HUES64 (cell line): Measurements from ENCODE around the gene CSNK1A1L. TPM values are rescaled to one million over a fixed set of nuclear protein-coding genes. Genes with fewer than 3 reads are reported as not detected.
A peak's percentile ranks its signal among the peaks of the same experiment; 100 is the strongest.

ENCODE experiments used
- H3K27ac ChIP-seq: 2 replicates; pipeline ENCODE4 v1.7.0; 2013; ENCODE audit warnings: low read depth, low read length, inconsistent platforms
- H3K27me3 ChIP-seq: 2 replicates; pipeline ENCODE4 v1.6.1; 2013; ENCODE audit warnings: mild to moderate bottlenecking, low read length; ENCODE audit not compliant: insufficient read depth
- H3K36me3 ChIP-seq: 2 replicates; pipeline ENCODE4 v1.6.1; 2013; ENCODE audit warnings: mild to moderate bottlenecking, low read length; ENCODE audit not compliant: insufficient read depth
- H3K4me1 ChIP-seq: 2 replicates; pipeline ENCODE4 v1.6.1; 2013; ENCODE audit warnings: mild to moderate bottlenecking, low read length, moderate library complexity; ENCODE audit not compliant: insufficient read depth
- H3K4me3 ChIP-seq: 2 replicates; pipeline ENCODE4 v1.5.1; 2013; ENCODE audit warnings: mild to moderate bottlenecking, low read length, moderate library complexity
- H3K9ac ChIP-seq: 2 replicates; pipeline ENCODE4 v1.6.1; 2013; ENCODE audit warnings: mild to moderate bottlenecking, low read depth, low read length
- H3K9me3 ChIP-seq: 2 replicates; pipeline ENCODE4 v1.6.1; 2013; ENCODE audit warnings: low read depth, low read length; ENCODE audit not compliant: insufficient read depth
- WGBS: fragments of 150-250, 120-280 bp; methylation state at CpG from one replicate; pipeline ENCODE4 v1.1.7; 2013; ENCODE audit warnings: missing lambda C conversion rate; 5-methylcytosine and 5-hydroxymethylcytosine counted together
- polyA plus RNA-seq, 2 experiments: library from polyadenylated mRNA; stranded (reverse); fragments of 50-300 nt; gene quantifications; one replicate each; pipeline ENCODE4 v1.2.3, GENCODE V29; 2013

Gene CSNK1A1L
- not detected for polyA plus RNA-seq (2013, experiment 1 of 2)
- polyA plus RNA-seq (2013, experiment 2 of 2) = not detected

GRCh38 chr13:37105251-37105714, at the start of gene CSNK1A1L:
TSS of gene CSNK1A1L (minus strand) at chr13:37105664. CDS start at chr13:37105256, 408 bp downstream.
- 97% methylated on average over 26 of the region's 26 CpGs for WGBS
- peaks cover 27% of the 10 kb centered on the region for H3K4me1 ChIP-seq
- H3K36me3 ChIP-seq = no peaks in the 10 kb centered on the region
- H3K27ac ChIP-seq = peak within 1 kb of the TSS; percentile 23; the same call in 1 of the 2 replicates
- no peak within 1 kb of the TSS for H3K9ac ChIP-seq
- H3K9me3 ChIP-seq = no peaks in the 10 kb centered on the region
- H3K4me3 ChIP-seq = no peak within 1 kb of the TSS
- H3K27me3 ChIP-seq = no peaks in the 10 kb centered on the region

DNA sequence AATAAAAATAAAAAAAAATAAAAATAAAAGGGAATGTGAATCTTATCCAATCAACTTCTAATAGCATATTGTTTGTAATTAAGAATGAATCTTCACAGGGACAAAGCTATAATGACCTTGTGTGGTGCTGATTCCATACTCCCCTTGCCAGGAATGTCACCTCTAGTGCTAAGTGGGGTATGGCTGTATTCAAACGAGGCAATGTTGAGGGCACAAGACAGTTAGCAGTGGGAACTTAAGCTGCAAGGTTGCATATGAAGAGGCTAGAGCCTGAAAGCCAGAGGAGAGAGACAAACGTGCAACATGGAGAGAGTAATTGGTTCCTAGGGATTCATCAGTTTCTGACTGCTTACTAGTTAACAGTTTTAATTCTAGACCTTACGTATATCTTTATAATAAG, 43.9 kb upstream of the CSNK1A1L start:
- H3K9me3 ChIP-seq = no peaks in the 10 kb centered on the region
- no peaks in the 10 kb centered on the region for H3K4me1 ChIP-seq
- H3K4me3 ChIP-seq = no peak overlapping the region
- H3K9ac ChIP-seq = no peak overlapping the region
- H3K27me3 ChIP-seq = no peaks in the 10 kb centered on the region
- H3K36me3 ChIP-seq = no peaks in the 10 kb centered on the region
- 35% methylated on average over 2 of the region's 3 CpGs for WGBS
- H3K27ac ChIP-seq = no peak overlapping the region

DNA sequence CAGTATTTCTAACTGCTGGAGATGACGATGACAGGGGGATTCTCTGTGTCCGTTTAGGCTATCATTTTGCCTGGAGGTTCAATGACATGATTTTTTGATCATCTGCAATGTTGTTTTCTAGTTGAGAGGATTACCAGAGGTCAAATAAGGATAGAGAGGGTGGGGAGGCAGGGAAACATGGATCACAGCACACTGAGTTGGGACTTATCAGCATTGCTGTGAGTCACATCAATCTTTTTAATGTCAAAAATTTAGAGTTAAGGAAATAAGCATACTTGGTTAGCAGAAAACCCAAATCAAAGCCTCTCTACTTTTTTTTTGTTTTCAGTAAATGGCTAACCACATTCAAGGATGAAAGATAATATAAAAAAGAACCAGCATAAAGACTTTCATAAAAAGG, 43.0 kb upstream of the CSNK1A1L start:
- Histone ChIP-seq H3K9ac (no peak overlapping the region), H3K27me3 (no peaks in the 10 kb centered on the region), H3K27ac (no peak overlapping the region), H3K36me3 (no peaks in the 10 kb centered on the region), H3K4me3 (no peak overlapping the region), H3K4me1 (no peaks in the 10 kb centered on the region), H3K9me3 (no peaks in the 10 kb centered on the region)
- 91% methylated on average over 2 of the region's 2 CpGs for WGBS

DNA sequence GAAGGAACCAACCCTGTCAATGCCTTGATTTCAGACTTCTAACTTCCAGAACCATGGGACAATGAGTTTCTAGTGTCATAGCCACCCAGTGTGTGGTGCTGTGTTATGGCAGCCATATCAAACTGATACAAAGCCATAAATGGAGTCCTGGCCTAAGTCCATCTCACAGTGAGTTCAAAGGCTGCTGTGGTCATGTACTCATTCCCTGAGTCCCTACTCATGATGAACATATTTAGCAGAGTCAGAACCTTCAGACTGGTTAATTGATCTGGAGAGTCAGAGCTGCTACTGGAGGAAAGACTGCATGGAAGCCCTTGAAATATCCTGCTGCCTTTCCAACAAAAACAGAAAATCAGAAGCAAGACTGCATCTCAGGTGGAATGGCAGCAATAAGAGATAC, 39.2 kb upstream of the CSNK1A1L start:
- Histone ChIP-seq H3K27me3 (no peaks in the 10 kb centered on the region), H3K36me3 (no peaks in the 10 kb centered on the region), H3K27ac (no peak overlapping the region), H3K4me1 (no peaks in the 10 kb centered on the region), H3K4me3 (no peak overlapping the region), H3K9me3 (no peaks in the 10 kb centered on the region), H3K9ac (no peak overlapping the region)

GRCh38 chr13:37143911-37144310, 38.4 kb upstream of the CSNK1A1L start:
- 80% methylated on average over 1 of the region's 1 CpG for WGBS
- H3K9ac ChIP-seq = no peak overlapping the region
- no peaks in the 10 kb centered on the region for H3K4me1 ChIP-seq
- no peak overlapping the region for H3K4me3 ChIP-seq
- H3K9me3 ChIP-seq = no peaks in the 10 kb centered on the region
- H3K27ac ChIP-seq = no peak overlapping the region
- H3K27me3 ChIP-seq = no peaks in the 10 kb centered on the region
- H3K36me3 ChIP-seq = no peaks in the 10 kb centered on the region

GRCh38 chr13:37142877-37143276, 37.4 kb upstream of the CSNK1A1L start:
- WGBS = 97% methylated on average over 1 of the region's 1 CpG
- H3K9ac ChIP-seq = no peak overlapping the region
- H3K27me3 ChIP-seq = no peaks in the 10 kb centered on the region
- H3K27ac ChIP-seq = no peak overlapping the region
- no peak overlapping the region for H3K4me3 ChIP-seq
- H3K4me1 ChIP-seq = no peaks in the 10 kb centered on the region
- H3K36me3 ChIP-seq = no peaks in the 10 kb centered on the region
- no peaks in the 10 kb centered on the region for H3K9me3 ChIP-seq

DNA sequence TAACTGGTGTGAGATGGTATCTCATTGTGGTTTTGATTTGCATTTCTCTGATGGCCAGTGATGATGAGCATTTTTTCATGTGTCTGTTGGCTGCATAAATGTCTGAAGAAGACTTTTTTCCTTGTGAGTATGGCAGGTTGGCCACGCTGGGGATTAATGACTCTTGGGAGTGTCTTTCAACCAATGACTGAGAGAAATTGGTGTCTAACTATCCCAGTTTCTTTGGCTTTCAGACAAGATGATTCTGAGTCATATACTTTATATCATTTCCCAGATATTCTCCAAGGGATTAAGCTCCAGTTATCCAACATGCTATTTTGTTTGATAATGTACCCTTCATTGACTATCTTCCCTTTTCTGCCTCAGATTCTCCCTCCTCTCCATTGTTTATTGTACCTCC, 35.5 kb upstream of the CSNK1A1L start:
- Histone ChIP-seq H3K4me1 (no peaks in the 10 kb centered on the region), H3K27ac (no peak overlapping the region), H3K9me3 (no peaks in the 10 kb centered on the region), H3K27me3 (no peaks in the 10 kb centered on the region), H3K4me3 (no peak overlapping the region), H3K9ac (no peak overlapping the region), H3K36me3 (no peaks in the 10 kb centered on the region)
- 85% methylated on average over 1 of the region's 1 CpG for WGBS

DNA sequence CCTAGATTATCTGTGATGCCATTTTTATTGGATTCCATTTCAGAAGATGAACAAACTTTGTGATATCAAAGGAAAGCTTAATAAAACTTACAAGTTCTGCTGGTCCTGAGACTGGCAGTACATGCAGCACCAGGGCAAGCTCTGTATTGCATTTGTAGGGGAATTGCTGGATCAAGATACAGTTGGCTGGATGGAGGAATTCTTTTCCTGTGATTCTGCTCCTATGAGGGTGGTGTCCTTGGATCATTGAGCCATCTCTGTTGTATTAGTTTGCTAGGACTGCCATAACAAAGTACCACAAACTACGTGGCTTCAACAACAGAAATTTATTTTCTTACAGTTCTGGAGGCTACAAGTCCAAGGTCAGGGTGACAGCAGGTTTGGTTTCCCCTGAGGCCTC, 33.9 kb upstream of the CSNK1A1L start:
- Histone ChIP-seq H3K27me3 (no peaks in the 10 kb centered on the region), H3K27ac (no peak overlapping the region), H3K4me3 (no peak overlapping the region), H3K9ac (no peak overlapping the region), H3K4me1 (no peaks in the 10 kb centered on the region), H3K36me3 (no peaks in the 10 kb centered on the region), H3K9me3 (no peaks in the 10 kb centered on the region)
- WGBS = 94% methylated on average over 1 of the region's 1 CpG

GRCh38 chr13:37138926-37139325, 33.5 kb upstream of the CSNK1A1L start:
- WGBS = 96% methylated on average over 3 of the region's 3 CpGs
- Histone ChIP-seq H3K4me1 (no peaks in the 10 kb centered on the region), H3K4me3 (no peak overlapping the region), H3K9ac (no peak overlapping the region), H3K27ac (no peak overlapping the region), H3K27me3 (no peaks in the 10 kb centered on the region), H3K36me3 (no peaks in the 10 kb centered on the region), H3K9me3 (no peaks in the 10 kb centered on the region)

GRCh38 chr13:37138169-37138568, 32.7 kb upstream of the CSNK1A1L start:
- Histone ChIP-seq H3K9me3 (no peaks in the 10 kb centered on the region), H3K9ac (no peak overlapping the region), H3K4me3 (no peak overlapping the region), H3K27ac (no peak overlapping the region), H3K36me3 (no peaks in the 10 kb centered on the region), H3K27me3 (no peaks in the 10 kb centered on the region), H3K4me1 (no peaks in the 10 kb centered on the region)
- WGBS = 81% methylated on average over 1 of the region's 1 CpG

DNA sequence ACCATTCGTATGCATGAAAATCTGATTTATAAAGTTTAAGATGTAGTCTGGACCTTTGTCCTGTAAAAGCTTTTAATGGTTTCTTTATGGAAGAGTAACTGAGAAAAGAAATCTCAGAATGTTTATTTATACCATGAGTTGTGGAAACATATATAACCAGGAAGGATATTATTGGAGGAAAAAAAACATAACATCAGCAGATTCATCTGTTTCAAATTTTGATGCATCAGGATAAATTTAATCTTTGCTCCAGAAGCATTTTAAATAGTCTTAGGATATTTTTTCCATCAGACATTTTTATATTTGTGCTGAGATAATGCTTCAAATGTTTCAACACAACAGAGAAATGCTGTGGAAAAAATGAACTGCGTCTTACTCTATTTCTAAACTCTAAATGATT, 31.2 kb upstream of the CSNK1A1L start:
- Histone ChIP-seq H3K4me1 (no peaks in the 10 kb centered on the region), H3K27ac (no peak overlapping the region), H3K9me3 (no peaks in the 10 kb centered on the region), H3K9ac (no peak overlapping the region), H3K36me3 (no peaks in the 10 kb centered on the region), H3K27me3 (no peaks in the 10 kb centered on the region), H3K4me3 (no peak overlapping the region)
- WGBS = 97% methylated on average over 2 of the region's 2 CpGs

GRCh38 chr13:37136187-37136586, 30.7 kb upstream of the CSNK1A1L start:
- Histone ChIP-seq H3K4me1 (no peaks in the 10 kb centered on the region), H3K4me3 (no peak overlapping the region), H3K27ac (no peak overlapping the region), H3K27me3 (no peaks in the 10 kb centered on the region), H3K9ac (no peak overlapping the region), H3K9me3 (no peaks in the 10 kb centered on the region), H3K36me3 (no peaks in the 10 kb centered on the region)
- 85% methylated on average over 2 of the region's 2 CpGs for WGBS
